ENCODE results near the gene ARFGAP2. TPM values are rescaled to one million over a fixed set of nuclear protein-coding genes. Genes with fewer than 3 reads are reported as not detected.

Gene ARFGAP2
- total and polyA plus RNA-seq, 2 donors from 2014 or later = 59.3 to 87.5 TPM

GRCh38 chr11:47143322-47143721 is 33.4 kb downstream of the ARFGAP2 start:
- Histone ChIP-seq H3K27me3 (ENCODE audit: control insufficient read depth, insufficient read depth, low read length) (no peaks in the 10 kb centered on the region), H3K4me1 (ENCODE audit: control insufficient read depth in 2 of 3, insufficient read depth in 2 of 3, low read depth in 1 of 3, low read length in 3 of 3) (no peaks in the 10 kb centered on the region), H3K9ac (ENCODE audit: low read length in 3 of 3) (no peak overlapping the region), H3K4me3 (ENCODE audit: low read length in 3 of 3) (no peak overlapping the region), H3K9me3 (ENCODE audit: control insufficient read depth in 2 of 3, insufficient read depth in 1 of 3, low read length in 3 of 3) (no peaks in the 10 kb centered on the region), H3K27ac (ENCODE audit: low read depth in 2 of 2, low read length in 2 of 2) (no peak overlapping the region), H3K36me3 (ENCODE audit: control insufficient read depth in 2 of 3, insufficient read depth in 3 of 3, low read length in 3 of 3) (peaks cover 0 to under 1% (median 0%) of the 10 kb centered on the region in 3 donors)
- FAIRE-seq (no peak), DNase-seq (peak in 2 of 5 donors; percentile 22 to 55)
- no peak for TF ChIP-seq CTCF (IDR thresholded peaks at IDR 0.05; ENCODE audit: borderline replicate concordance, extremely low read depth, insufficient read depth)
- intact Hi-C loops (cut with DNase I) = no loop called here

- Histone ChIP-seq H3K9ac (ENCODE audit: low read length in 3 of 3) (no peak overlapping the region), H3K27me3 (ENCODE audit: control insufficient read depth, insufficient read depth, low read length) (no peaks in the 10 kb centered on the region), H3K9me3 (ENCODE audit: control insufficient read depth in 2 of 3, insufficient read depth in 1 of 3, low read length in 3 of 3) (no peaks in the 10 kb centered on the region), H3K4me3 (ENCODE audit: low read length in 3 of 3) (no peak overlapping the region), H3K27ac (ENCODE audit: low read depth in 2 of 2, low read length in 2 of 2) (no peak overlapping the region), H3K4me1 (ENCODE audit: control insufficient read depth in 2 of 3, insufficient read depth in 2 of 3, low read depth in 1 of 3, low read length in 3 of 3) (no peaks in the 10 kb centered on the region), H3K36me3 (ENCODE audit: control insufficient read depth in 2 of 3, insufficient read depth in 3 of 3, low read length in 3 of 3) (peaks cover 0 to 10% (median 7%) of the 10 kb centered on the region in 3 donors)
- intact Hi-C loops (cut with DNase I) = no loop called here
- TF ChIP-seq CTCF (IDR thresholded peaks at IDR 0.05; ENCODE audit: borderline replicate concordance, extremely low read depth, insufficient read depth) = no peak
- DNase-seq (no peak), FAIRE-seq (no peak)
These were observed 36.8 kb downstream of the ARFGAP2 start for GRCh38 chr11:47139878-47140277.

GRCh38 chr11:47137476-47137875 is 39.2 kb downstream of the ARFGAP2 start:
- no peak for DNase-seq
- no peaks in the 10 kb centered on the region for H3K27me3 ChIP-seq (ENCODE audit: control insufficient read depth, insufficient read depth, low read length)
- TF ChIP-seq CTCF (IDR thresholded peaks at IDR 0.05; ENCODE audit: borderline replicate concordance, extremely low read depth, insufficient read depth) = no peak
- H3K36me3 ChIP-seq (ENCODE audit: control insufficient read depth in 2 of 3, insufficient read depth in 3 of 3, low read length in 3 of 3) = peaks cover 0 to 10% (median 7%) of the 10 kb centered on the region in 3 donors
- no peak overlapping the region for H3K9ac ChIP-seq (ENCODE audit: low read length in 3 of 3)
- no peaks in the 10 kb centered on the region for H3K4me1 ChIP-seq (ENCODE audit: control insufficient read depth in 2 of 3, insufficient read depth in 2 of 3, low read depth in 1 of 3, low read length in 3 of 3)
- intact Hi-C loops (cut with DNase I) = no loop called here
- H3K4me3 ChIP-seq (ENCODE audit: low read length in 3 of 3) = no peak overlapping the region
- H3K27ac ChIP-seq (ENCODE audit: low read depth in 2 of 2, low read length in 2 of 2) = no peak overlapping the region
- no peaks in the 10 kb centered on the region for H3K9me3 ChIP-seq (ENCODE audit: control insufficient read depth in 2 of 3, insufficient read depth in 1 of 3, low read length in 3 of 3)
- FAIRE-seq = no peak

GRCh38 chr11:47136921-47137320 is 39.8 kb downstream of the ARFGAP2 start:
- Histone ChIP-seq H3K36me3 (ENCODE audit: control insufficient read depth in 2 of 3, insufficient read depth in 3 of 3, low read length in 3 of 3) (peaks cover 0 to 10% (median 7%) of the 10 kb centered on the region in 3 donors), H3K9me3 (ENCODE audit: control insufficient read depth in 2 of 3, insufficient read depth in 1 of 3, low read length in 3 of 3) (no peaks in the 10 kb centered on the region), H3K9ac (ENCODE audit: low read length in 3 of 3) (no peak overlapping the region), H3K27ac (ENCODE audit: low read depth in 2 of 2, low read length in 2 of 2) (no peak overlapping the region), H3K4me3 (ENCODE audit: low read length in 3 of 3) (no peak overlapping the region), H3K4me1 (ENCODE audit: control insufficient read depth in 2 of 3, insufficient read depth in 2 of 3, low read depth in 1 of 3, low read length in 3 of 3) (peaks cover 0 to 1% (median 0%) of the 10 kb centered on the region in 3 donors), H3K27me3 (ENCODE audit: control insufficient read depth, insufficient read depth, low read length) (no peaks in the 10 kb centered on the region)
- DNase-seq (no peak), FAIRE-seq (no peak)
- intact Hi-C loops (cut with DNase I) = no loop called here
- no peak for TF ChIP-seq CTCF (IDR thresholded peaks at IDR 0.05; ENCODE audit: borderline replicate concordance, extremely low read depth, insufficient read depth)

All from kidney (tissue), 14 donors.